HG03159 (cell line): ENCODE measurements around the gene GNAZ.
"Not testable (repeated sequence)": the region's sequence is repeated elsewhere in the genome, so short reads cannot be mapped to it uniquely, and the experiment has no call there.

Experiments
- ATAC-seq: cut with Tn5 transposase; IDR thresholded peaks from one replicate; pipeline ENCODE4 v1.9.1; 2021; ENCODE audit warnings: mild to moderate bottlenecking, moderate library complexity; ENCODE audit not compliant: unreplicated experiment

The GNAZ gene

DNA sequence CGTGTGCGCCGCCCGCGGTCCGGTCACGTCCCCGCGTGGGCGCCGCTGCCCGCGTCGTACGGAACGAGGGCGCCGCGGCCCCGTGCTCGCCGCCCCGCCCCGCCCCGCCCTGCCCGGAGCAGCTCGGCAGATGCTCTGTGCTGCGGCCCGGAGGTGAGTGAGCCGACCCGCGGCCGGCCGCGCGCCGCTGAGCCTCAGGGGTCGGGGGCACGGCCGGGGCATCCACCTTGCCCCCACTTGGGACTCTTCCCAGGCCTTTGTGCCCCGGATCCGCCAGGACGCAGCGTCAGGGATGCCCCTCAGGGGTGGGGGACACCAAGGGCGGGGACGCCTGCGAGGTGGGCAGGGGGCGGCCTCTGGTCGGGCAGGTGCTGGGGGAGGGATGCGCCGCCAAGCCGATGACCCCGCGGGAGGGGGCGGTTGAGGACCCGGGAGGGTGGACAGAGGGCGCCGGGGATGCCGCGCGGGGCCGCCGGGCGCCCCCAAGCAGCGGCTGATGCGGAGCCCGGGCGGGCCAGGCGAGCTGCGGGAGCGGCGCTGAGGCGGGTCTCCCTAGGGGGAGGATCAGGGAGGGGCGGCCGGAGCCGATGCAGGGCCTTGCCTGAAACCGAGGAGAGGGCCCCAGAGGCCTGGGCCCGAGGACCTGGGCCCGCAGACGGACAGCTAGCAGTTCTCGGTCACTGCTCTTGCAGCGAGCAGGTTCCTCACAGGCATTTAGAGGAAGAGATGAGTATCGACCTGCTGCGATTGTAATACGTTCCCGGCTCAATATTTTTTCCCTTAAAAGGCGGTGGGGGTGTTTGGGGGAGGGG is at the start of gene GNAZ:
Gene GNAZ, plus strand, starts transcription at position 102 of the 812 bp plus-strand sequence. CDS start 25,177 bp downstream, outside the sequence.
- ATAC-seq, result peak; percentile 32

DNA sequence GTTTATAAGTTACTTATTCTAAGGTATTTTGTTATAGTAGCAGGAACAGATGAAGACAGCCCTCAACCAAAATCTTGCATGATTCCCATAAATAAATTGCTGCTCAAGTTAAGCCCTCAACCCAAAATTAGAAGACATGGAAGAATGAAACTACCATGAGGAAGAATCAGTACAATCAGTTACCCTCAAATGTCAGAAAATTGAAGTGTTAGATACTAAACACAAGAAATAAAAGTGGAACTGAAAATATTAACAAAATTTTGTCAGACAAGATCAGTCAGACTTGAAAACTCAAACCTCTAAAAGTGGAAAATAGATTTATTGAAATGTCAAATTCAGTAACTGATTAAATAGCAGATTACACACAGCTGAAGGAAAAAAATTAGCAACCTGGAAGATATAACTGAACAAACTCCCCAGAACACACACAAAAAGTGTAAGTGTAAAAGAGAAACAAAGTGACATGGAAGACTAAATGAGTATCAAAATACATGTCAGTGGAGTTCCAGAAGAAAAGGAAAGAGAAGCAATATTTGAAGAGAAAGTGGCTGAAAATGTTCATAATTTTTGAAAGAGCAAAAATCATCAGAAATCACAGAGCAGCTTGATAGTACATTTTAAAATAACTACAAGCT is 49.5 kb upstream of the GNAZ start:
- no peak for ATAC-seq

DNA sequence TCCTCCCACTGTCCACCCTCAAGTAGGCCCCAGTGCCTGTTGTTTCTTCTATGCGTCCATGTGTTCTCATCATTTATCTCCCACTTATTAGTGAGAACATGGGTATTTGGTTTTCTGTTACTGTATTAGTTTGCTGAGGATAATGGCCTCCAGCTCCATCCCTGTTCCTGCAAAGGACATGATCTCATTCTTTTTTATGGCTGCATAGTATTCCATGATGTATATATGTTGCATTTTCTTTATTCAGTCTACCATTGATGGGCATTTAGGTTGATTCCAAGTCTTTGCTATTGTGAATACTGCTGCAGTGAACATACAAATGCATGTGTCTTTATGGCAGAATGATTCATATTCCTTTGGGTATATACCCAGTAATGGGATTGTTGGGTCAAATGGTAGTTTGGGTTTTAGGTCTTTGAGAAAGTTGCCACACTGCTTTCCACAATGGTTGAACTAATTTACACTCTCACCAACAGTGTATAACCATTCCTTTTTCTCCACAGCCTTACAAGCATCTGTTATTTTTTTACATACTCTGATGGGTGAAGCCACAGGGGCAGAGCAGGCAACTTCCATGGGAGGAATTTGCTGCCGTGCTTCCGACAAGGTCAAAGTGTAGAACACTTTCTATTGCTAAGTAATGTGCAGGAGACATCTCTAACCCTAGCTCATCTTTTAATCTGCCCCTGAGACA is 48.5 kb upstream of the GNAZ start:
- not testable (repeated sequence) for ATAC-seq

DNA sequence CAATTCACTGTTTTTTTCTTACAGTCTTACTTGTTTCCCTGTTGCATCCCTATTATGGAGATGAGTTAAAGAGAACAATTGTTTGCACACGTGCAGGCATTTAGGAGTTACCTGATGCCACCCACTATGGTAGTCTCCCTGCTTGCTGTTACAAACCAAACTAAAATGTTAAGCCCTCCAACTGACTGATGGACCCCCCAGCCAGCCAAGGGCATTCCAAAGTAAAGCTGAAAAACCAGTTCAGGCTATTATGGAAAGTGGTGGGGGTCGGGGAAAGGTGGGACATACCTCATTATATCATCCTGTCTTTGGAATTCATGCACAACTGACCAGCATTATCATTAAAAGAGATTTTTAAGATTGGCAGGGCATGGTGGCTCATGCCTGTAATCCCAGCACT is 47.0 kb upstream of the GNAZ start:
- ATAC-seq, result no peak

DNA sequence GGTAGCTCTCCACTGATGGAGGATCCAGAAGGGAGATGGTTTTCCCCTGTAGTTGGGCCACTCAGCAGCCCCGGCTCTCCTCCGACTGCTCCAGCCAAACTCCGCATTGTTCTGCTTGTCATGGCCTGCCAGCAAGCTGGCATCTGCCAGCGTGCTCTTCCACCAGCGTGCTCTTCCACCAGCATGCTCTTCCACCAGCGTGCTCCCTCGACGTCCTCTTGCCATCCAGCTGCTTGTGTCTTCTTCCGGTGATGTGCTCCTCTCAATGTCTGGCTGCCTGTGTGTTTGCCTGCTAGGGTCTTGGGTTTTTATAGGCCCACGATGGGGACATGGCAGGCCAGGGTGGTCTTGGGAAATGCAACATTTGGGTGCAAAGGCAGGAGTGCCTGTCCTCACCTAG is 43.5 kb upstream of the GNAZ start:
- ATAC-seq, result no peak

DNA sequence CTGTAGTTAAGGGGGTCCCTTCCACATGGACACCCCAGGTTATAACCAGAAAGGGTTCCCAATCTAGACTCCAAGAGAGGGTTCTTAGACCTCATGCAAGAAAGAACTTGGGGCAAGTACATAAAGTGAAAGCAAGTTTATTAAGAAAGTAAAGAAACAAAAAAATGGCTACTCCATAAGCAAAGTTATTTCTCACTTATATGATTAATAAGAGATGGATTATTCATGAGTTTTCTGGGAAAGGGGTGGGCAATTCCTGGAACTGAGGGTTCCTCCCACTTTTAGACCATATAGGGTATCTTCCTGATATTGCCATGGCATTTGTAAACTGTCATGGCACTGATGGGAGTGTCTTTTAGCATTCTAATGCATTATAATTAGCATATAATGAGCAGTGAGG is 42.5 kb upstream of the GNAZ start:
- ATAC-seq, result not testable (repeated sequence)

DNA sequence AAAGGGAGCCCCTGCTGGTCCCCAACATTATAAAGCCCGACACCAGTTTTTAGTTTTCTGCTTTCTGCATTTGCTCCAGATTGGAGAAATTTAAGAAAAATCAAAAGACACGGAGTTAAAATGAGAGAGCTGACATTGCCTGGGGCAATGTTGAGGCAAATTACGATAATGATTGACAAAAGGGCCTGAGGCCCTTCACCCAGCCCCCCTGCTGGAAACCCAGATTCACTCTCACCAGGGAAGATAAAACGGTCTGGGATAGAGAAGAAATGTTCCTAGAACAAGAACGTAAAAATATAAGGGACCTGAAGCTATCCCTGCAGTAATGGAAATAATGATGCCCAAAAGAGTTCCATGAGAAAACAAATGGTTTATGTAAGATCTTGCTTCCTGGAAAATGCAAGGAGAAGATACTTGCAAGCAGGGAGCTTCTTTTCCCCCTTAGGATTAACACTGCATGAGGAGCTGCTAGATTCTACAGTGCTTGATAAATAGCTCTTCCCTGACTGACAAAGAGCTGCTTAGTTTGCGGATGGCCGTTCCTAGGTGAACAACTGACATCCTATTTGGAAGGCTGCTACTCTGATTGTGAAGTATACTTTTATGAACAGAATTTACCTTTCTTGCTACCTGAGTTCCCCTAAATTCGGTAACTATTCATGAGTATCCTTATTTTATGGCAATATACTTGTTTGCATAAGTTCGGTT is 40.6 kb upstream of the GNAZ start:
- ATAC-seq, result no peak

DNA sequence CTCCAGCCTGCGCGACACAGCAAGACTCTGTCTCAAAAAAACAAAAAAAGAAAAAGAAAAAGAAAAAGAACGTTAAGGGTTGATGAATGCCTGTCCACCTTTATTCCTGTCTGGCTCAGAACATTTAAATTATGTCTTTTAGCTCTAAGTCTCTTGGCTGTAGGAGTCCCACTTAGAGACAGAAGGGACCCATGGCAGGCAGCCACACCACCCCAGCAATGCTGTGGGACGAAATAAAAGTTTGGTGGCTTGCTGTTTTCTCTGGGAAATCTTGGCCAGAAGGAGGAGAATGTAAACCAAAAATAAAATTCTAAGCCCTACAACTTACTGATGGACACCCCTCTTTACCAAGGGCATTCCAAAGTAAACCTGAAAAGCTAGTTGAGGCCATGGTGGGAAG is 38.9 kb upstream of the GNAZ start:
- no peak for ATAC-seq

DNA sequence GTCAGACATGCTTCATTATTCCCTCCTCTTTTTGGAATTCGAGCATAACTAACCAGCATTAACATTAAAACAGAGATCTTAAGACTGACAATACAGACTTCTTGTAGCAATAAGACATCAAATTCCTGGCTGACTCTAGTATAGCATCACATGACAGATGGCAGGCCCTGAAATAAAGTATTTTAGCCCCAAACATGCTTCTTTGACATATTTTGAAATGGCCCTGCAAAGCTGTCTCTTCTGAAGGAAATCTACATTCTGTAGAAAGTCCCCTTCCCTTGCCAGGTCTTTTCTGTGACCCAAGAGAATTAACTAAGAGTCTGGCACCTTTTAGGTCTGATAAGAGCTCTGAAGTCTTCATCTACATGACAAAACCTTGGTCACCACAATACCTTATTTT is 38.5 kb upstream of the GNAZ start:
- no peak for ATAC-seq

DNA sequence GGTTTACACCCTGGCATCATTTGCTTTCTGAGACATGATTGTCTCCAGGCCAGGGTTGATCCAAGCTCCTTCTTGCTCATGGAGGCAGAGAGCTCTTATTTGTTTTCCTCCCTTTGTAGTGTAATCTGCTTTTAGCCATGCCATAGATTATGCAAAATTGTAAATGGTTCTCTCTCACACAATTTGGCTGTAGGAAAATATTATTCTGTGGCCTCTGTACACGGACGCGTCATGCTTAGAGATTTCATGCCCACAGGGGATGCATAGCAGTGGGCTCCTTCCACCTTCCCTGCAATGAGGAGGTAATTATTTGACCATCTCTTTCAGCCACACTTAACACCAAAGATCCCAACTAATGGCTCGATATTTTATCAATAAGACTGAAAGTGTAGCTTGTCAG is 37.7 kb upstream of the GNAZ start:
- no peak for ATAC-seq

DNA sequence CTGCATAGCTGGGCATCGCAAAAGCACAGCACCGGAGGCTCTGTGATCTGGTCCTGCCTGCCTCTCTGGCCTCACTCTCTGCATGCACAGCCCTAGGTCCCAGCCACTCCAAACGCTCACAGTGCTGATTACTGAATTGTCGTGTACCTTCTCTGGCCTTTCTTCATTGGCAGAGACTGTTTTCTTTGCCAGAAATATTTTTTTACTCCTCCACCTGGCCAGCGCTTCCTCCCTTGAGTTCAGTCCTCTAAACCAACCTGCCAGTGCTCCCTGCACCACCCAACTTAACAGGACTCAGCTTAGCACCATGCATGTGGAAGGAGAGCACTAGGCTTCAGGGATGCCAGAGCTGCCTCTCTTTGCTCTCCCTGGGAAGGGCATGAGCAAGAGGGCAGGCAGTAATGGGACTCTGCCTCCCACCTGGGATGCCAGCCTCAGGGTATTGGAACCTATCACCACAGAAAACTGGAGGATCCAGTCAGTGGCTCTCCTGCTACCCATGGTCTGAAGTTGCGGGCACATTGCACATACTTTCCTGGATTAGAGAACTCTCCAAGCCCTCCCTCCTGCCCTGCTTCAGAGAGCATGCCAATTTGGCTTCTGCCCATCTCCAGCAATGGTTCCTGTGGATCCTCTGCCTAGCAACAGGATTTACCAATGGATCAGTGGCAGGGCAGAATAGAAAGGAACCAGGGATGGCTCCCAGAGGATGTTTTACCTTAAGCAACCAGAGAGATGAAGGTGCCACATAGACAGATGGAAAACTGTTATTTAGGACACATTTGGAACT is 37.0 kb upstream of the GNAZ start:
- no peak for ATAC-seq

DNA sequence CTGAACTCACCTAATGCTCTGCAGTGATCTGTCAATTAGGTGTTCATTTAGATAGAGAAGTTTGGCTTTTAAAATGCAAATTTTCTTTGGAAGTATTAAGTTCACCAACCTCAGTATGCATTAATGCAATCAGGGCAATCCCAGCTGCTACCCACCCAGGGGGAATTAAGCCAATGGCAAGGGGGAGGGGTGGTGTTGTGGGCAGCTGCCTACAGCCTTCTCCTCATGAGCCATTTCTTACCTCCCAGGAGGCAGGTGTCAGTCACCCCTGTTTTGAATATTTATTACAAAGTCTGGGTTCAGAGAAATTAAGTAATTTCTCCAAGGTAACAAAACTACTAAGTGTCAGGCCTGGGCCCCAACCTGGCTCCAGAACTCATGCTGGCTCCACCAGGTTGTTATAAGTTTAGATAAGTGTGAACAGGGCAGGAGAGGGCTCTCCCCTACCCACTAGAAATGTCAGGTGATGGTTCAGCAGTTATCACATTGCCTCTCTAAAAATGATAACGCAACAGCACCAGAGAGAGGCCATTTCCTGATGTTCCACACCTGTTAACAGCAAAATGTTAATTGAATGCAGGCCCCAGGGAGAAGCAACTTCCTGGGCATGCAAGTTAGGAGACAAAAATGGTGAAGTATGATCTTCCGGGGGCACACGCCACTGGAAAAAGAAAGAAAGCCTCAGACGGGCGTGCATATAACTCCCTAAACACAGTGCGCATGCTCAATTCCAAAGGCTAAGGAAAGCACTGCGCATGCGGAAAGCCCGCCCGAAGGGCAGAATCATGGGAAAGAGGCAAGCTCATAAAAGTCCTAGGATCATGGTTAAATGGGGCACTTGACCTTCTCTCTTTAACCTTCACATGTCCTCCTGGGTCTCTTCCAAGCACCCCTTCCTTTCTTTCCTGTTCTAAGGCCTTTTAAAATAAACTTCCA is 35.4 kb upstream of the GNAZ start:
- no peak for ATAC-seq

DNA sequence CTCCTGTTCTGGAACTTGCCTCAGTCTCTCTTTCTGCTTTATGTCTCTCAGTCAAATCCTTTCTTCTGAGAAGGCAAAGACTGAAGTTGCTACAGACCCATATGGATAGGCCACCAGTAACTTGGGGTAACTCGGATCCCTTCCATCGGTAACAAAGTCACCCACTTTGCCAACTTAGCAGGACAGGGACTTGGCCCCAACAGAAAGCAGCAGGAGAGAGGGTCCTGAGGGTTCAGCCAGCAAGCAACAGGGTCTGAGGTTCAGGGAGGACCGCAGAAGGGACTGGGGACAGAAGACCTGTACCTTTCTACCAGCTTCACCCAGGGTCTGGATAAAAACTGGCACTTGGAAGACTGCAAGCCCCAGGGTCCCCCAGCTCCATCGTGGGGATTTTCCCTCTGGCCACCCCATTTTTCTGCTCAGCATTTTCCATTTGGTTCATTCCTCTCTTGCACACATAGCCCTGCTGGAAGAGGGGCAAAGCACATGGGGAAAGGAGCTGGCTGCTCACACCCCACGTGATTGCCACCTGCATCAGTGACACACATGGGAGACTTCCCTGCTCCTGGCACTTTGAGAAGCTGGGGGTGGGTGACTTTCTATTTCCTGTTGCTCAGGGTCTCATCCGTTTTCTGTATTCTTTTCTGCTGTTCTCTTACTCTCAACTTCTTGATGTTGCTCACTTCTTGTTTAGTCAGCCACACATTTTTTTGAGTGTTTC is 34.6 kb upstream of the GNAZ start:
- no peak for ATAC-seq

DNA sequence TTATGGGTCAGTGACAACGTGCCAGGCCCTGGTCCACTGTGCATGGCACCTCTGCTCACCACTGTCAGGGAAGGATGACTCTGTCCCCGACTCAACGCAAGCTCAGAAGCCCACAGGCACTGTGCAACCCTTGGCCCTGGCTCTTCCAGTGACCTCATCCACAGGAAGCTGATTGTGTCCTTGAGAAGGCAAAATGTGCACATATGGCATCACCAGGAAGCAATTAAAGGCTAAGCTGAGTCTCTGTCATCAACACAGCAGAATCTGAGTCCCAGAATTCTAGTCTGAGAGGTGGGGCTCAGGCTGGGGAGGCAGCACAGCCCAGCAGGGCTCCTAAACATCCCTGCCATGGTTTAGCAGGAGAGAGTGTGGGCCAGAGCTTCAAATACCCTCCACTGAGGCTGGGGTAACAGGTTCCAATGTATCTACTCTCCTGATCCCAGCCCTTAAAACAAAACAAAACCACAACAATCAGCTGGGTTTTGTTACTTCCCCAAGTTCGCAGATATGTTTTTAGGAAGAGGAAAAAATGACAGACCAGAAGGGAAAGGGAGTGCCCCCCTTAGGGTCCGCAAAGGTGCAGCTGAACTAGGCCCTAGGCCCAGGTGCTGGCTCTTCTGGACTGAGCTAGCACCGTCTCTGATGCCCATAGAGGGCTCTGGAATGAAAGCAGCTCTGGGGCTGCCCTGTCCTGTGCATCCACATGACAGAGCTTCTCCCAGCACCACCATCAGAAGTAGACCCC is 33.5 kb upstream of the GNAZ start:
- no peak for ATAC-seq

DNA sequence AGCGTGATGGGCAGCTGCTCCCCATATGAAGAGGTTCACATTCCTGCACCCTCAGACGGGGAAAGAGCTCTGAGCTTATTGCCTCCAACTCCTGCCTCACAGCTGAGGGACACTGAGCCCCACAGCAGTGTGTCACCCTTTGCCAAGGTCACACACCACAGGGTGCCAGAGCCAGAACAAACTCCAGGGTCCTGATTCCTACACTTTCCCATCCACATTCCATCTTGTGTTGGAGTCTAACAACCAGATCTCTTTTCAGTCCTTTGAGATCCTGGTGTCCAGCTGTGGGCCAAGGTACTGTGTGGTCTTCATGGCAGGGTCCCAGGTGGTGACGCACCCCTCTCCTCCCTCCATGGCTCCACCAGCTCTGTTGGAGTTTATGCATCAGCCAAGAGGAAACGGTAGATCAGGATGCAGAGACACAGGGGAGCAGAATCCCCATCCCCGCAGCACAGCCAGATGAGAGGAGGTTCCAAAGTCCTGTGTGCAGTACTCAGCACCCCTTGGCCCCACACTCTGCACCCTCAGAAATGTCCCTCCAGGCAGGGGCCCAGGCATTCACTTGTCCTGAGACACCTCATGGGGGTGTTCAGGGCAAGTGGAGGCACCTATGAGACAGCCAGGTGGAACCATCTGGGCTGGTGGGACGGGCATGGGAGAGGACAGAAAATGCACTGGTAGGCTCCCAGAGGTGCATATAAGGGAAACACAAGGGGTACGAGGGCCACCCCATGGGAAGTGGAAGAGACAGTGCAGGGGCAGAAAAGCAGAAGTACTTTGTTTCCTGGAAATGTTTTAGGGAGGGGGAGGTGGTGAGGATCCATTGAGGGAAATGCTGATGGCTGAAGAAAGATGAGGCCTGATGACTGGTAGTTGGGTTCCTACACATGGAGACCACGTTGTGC is 32.6 kb upstream of the GNAZ start:
- ATAC-seq, result no peak

DNA sequence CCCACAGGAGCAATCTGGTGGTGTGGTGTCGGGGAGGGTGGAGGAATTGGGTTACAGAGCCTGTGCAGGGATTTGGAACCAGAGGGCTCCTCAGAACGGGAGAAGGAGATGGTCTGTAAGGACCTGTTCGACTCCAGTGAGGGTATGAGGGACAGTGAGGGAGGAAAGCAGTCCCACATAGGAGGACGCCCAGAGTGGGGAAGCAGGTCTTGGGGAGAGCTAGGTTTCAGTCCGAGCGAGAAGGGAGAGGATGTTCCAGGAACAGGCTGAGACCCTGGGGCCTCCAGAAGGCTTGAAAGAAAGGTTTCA is 32.0 kb upstream of the GNAZ start:
- ATAC-seq, result no peak

DNA sequence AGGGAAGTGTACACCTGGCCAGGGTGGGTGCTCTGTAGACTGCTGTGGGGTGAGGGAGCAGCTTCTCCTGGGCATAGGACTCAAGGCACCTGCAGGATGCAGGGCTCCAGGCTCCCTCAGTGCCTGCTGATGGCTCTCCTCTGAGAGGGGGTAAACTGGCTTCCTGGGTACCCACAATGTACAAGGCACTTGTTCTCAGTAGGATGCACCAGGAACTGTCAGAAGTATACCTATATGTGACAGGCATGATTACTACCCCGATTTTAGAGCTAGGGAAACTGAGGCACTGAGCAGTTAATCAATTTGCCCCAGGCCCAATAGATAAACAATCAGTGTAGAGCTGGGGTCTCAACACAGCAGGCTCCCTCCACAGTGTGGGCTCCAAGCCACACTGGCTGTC is 31.4 kb upstream of the GNAZ start:
- ATAC-seq, result no peak
